ENCODE data around the gene AGO1.

The AGO1 gene

DNA sequence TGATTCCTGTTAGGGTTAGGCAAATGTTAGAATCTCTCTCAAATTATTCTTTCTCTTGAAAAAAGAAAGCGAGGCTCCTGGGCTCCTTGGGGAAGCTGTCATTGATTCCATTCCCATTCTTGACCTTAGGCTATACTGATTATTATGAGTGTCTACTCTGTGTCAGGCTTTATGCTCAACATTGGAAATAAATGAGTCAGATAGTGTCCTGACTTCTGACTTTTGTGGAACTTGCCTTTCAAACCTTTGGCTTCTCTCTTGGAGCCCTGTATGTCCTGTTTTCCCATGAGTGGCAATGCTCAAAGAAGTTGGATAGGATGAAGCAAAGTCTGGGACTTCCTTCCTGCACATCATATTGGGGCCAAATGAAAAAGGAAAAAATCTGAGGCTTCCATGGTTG, 11.6 kb downstream of the AGO1 start:
- no peak overlapping the region for H3K4me3 ChIP-seq (ENCODE audit: low read length)
- DNase-seq (ENCODE audit: low read depth, low spot score) = no peak

DNA sequence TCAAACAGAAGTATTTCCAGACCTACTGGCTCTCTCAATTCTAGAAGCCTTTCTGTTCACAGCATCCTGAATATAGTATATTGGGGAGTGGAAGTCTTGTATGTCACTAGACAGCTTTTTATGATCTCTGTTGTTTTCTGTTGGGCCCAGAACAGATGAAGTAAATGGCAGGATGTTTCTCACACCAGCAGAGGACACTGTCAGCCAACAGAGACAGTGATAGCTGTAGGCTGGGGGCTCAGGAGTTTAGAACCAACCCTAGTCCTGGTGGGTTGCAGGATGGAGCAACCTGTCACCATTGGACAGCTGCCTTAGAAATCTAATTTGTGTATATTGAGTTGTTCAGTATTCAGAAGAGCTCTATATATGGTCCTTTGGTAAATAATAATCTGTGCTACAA, 16.9 kb downstream of the AGO1 start:
- no peak overlapping the region for H3K4me3 ChIP-seq (ENCODE audit: low read length)
- DNase-seq (ENCODE audit: low read depth, low spot score) = no peak

DNA sequence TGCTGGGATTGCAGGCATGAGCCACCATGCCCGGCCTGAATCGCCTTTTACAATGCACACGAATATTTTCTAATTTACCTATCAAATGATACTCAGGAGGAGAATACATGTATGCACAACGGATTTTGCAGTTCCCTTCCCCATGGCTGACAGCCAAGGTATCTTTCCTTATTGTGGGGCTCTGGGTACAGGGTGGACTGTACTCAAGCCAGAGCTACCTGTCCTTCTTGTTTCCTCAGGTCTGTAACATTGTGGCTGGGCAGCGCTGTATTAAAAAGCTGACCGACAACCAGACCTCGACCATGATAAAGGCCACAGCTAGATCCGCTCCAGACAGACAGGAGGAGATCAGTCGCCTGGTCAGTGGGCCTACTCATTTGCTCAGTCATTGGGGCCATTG, 18.2 kb downstream of the AGO1 start:
- no peak overlapping the region for H3K4me3 ChIP-seq (ENCODE audit: low read length)
- DNase-seq (ENCODE audit: low read depth, low spot score) = no peak

DNA sequence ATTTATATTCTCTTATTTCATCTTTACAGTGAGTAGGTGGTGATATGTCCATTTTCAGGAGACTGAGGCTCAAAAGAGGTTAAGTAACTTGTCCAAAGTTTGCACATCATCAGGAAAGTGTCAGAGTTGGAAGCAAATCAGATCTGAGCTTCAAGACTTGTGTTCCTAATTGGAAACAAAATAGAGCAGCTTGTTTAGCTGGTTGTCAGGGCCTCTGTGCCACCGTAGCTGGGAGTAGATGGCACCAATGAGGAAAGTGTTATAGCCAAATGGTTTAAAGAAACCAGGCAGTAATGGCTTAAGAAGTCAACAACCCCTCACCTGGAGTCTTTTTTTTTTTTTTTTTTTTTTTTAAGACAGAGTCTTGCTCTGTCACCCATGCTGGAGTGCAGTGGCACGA, 19.7 kb downstream of the AGO1 start:
- no peak for DNase-seq (ENCODE audit: low read depth, low spot score)
- H3K4me3 ChIP-seq (ENCODE audit: low read length) = no peak overlapping the region

DNA sequence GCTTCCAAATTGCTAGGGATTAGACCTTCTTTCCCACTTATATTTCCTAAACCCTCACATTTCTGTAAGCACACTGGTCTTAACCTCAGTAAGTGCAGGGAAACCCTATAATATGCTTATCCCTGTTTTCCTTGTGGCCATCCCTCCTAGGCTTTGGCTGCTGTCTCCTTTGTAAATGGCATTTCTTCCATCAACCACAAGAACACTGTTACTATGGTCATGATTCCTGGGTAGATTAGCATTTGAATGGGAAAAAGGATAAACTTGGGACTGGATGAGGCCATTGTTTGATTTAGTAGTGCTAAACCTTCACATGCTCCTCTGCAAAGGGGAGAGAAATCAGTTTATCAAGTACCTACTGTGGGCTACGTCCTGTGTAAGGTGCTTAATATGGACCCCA, 31.7 kb downstream of the AGO1 start:
- H3K4me3 ChIP-seq (ENCODE audit: low read length) = no peak overlapping the region
- DNase-seq (ENCODE audit: low read depth, low spot score) = no peak

DNA sequence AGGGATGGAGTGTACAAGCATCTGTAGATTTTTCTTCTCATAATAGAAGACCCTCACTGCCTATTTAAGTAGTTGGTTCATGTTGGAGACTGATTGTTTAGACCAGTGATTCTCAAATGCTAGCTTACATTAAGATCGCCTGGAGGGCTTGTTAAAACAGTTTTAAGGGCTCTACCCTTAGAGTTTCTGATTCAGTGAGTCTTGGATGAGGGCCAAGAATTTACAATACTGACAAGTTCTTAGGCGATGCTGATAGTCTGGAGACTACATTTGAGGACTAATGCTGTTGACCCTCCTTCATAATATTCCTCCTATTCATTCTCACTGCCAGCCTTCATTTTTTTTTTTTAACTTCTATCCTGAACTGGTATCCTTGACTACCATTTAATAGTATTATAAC, 32.7 kb downstream of the AGO1 start:
- DNase-seq (ENCODE audit: low read depth, low spot score) = no peak
- H3K4me3 ChIP-seq (ENCODE audit: low read length) = no peak overlapping the region

DNA sequence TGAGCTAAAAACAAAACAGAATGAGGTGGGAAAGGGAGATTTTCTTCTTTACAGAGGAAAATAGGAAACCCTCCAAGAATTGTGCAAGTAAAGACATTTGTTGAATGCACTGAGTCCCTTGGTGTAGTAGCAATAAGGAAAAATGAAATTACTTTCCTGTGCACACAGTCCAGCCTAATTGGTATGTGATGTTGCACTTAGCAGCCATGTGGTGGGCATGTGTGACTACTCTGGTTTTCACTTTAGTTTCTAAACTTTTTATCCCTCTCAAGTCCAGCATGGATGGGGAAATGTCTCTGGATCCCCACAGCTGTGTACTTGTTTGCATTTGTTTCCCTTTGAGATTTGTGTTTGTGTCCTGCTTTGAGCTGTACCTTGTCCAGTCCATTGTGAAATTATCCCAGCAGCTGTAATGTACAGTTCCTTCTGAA, 40.8 kb downstream of the AGO1 start:
- DNase-seq (ENCODE audit: low read depth, low spot score) = no peak
- H3K4me3 ChIP-seq (ENCODE audit: low read length) = no peak overlapping the region

DNA sequence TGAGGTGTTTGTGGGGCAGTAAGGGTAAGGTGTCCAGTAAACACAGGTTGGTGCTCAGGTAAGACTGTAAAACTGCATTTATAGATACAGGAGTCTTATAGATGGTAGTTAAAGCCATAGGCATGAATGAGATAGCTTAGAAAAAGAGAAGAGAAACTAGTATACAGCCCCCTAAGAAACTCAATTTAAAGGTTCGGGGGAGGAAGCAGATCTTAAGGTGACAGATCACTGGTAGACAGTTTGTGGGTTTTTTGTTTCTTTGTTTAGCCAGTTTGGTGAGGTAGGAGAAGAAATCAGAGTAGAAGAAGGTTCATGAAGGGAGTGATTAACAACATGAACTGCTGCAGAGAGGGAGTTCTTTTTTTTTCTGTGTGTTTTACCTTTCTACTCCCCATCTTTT, 41.8 kb downstream of the AGO1 start:
- H3K4me3 ChIP-seq (ENCODE audit: low read length) = no peak overlapping the region
- peak; percentile 23 for DNase-seq (ENCODE audit: low read depth, low spot score)

DNA sequence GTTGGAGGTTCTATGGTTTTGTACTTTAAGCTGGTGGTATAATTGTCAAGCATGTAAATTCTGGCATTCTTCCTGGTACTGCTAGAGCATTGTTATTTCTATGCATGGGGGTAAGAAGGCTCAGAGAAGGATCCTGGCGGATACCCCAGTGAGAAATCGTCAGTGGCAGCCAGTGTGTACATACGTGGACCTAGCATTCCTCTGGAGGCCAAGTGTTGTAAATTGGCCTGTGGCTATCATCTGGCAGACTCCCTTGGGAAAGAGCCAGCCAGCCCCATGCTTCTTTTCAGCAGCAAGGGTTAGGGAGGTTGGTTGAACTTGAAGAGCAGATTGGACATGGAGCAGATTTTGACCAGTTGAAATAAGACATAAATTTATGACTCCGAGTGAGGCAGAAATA, 42.7 kb downstream of the AGO1 start:
- no peak overlapping the region for H3K4me3 ChIP-seq (ENCODE audit: low read length)
- no peak for DNase-seq (ENCODE audit: low read depth, low spot score)

DNA sequence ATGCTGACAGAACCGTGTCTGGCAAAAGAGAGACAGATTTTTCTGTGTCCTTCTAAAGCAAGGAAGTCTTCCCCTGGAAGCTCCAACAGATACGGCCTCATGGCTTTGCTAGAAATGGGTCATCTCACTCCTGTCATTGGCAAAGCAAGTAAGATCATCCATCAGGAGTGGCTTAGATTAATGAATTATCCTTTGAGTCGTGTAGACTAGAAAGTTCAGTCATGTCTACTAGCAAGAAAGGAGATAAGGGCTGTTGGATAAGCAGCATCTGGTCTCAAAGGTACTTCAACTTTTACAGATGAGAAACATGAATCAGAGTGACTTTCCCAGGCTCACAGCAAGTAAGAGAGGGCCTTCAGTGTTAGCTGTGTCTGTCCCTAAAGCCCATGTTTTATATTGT, 44.5 kb downstream of the AGO1 start:
- H3K4me3 ChIP-seq (ENCODE audit: low read length) = no peak overlapping the region
- no peak for DNase-seq (ENCODE audit: low read depth, low spot score)

DNA sequence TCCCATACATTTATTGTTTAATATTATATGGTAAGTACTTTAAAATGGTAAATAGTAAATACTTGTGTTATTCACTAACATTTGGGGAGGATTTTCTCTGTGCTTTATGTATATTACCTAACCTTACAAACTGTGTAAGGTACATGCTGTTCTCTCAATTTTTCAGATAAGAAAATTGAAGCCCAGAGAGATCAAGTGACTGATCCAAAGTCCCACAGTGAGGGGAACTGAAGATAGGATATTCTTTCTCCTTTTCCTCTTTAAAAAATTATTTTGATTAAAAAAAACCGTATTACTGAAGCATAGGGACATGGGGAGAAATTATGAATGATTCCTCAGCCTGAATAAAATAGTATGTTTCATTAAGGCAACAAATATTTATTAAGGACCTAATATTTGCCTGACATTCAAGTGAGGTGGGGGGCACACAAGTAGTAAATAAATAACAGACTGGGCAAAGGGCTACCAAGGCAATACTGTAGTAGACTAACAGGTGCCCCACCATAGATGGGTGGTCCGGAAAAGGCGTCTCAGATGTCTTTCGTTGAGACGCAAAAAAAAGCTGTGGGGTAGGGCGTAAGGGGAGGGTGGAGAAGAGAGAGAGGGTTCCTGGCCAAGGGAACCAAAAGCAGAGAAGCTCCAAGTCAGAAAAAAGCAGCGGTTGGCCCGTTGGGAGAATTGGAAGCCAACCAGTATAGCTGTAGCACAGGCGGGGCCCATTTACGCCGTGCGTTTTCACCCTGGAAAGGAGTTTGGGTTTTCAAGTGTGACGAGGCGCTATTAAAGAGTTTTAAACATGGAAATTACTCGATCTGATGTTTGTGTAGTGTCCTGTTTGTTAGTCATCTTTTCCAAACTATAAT, 47.0 kb downstream of the AGO1 start:
- peak; percentile 28 for DNase-seq (ENCODE audit: low read depth, low spot score)
- peak overlapping the region; percentile 92 for H3K4me3 ChIP-seq (ENCODE audit: low read length)

DNA sequence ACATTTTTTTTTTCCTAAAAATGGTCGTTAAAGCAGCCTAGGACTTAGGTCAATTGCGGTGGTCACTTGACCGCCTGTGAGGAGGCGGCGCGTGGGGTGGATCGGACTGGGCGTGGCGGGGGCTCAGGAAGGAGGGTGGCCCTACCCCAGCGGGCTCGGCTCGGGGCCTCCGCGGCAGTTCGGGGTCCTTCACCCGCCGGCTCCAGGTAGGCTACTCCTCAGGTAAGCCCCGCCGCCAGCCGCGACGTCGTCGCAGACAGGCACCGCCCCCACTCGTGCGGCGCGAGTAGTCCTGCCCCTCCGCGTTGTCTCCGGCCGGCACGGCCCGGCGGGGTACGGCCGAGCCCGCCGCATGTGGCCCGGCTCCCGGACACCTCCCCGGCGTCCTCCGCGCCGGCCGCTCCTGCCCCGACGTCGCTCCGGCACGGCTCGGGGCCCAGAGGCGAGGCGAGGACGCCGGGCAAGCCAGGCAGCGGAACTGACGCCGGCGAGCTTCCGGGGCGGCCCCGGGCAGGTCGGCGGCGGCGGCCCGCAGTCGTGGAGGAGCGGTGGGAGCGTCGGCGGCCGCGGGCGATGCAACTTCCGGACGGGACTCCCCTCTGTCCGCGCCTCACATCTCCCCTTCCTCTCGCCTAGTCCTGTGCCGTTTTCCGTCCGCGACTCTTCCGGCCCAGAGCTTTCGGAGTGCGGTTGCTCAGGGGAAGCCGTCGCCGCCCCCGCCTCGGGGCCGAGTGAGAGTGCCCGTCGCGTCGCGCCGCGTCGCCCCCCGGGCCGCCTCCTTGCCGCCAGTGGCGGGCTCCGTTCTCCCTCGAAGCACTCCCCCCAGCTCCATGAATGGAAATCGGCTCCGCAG, 47.8 kb downstream of the AGO1 start, which contains the start of gene AGO3:
TSS of gene AGO3 (plus strand) at position 513 of the 853 bp plus-strand sequence. CDS start at position 835, 322 bp downstream.
- peak; percentile 81 for DNase-seq (ENCODE audit: low read depth, low spot score)
- peak within 1 kb of the TSS; percentile 92 for H3K4me3 ChIP-seq (ENCODE audit: low read length)

DNA sequence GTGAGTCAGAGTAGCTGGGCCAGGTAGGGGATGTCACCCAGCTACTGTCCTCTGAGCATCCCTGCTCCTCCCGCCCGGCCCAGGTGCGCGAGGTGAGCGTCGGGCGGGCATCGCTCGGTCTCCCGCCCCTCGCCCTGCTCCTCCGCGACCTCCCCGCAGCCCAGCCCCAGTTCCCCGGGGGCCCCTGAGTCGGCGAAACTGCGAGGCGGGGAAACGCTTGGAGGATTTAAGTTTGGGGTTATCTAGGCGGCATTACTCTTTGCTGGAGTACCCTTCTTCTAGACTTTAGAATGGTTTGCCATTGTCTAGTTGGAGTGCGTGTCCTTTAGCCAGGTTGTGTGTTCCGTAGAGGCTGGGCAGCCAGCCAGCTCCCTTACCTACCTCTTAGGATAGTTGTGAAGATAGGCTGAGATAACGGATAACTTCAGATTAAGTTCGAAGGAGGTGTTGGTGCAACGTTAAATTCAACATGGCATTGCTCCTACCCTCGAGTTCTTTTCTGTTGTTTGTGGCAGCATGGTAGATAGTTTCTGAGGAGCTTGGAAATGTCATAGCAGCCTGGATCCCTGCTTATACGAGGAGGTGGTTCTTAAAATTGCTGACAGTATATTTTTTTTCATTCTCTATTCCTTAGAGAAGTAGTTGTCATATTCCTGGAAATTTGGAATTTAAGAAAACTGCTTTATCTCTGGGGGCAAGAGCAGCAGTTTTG, 48.6 kb downstream of the AGO1 start:
- peak overlapping the region; percentile 92 for H3K4me3 ChIP-seq (ENCODE audit: low read length)
- peak; percentile 17 for DNase-seq (ENCODE audit: low read depth, low spot score)

DNA sequence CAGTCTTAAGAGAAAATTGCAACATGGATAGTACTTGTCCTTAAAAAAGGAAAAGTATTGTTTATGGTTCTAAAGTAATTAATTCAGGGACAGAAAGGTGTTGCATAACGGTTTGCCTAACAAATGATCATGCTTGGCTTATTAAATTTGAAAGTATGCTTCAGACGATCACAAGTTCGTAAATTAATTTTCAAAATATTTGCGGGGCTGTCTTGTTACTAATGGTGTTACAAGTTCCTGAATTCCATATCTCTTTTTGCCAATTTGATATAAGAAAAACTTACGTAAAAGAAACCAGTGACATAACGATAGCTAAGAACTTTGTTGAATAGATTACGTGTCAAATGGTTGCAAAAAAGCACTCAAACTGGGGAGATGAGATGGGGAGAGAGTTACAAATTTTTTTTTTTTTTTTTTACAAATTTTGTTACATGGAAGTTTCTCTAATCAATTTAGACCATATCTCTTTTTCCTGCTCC, 49.2 kb downstream of the AGO1 start:
- DNase-seq (ENCODE audit: low read depth, low spot score) = no peak
- H3K4me3 ChIP-seq (ENCODE audit: low read length) = peak overlapping the region; percentile 92

DNA sequence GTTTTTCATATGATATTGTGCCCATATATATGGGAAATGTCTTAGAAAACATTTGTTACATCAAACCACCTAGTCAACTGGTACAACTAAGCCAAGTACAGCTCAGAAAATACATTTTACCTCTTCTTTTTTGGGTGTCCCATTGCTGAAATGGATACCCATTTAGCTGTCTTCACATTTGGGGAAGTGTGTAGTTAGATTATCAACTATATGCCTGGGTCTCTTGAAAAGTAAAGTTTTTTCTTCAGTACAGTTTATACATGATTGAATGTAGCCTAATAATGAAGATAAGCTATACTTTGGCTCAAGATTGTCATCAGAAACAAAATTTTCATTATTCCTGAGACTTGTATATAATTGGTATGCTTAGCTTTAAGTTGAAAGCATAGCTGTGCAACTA, 49.9 kb downstream of the AGO1 start:
- no peak overlapping the region for H3K4me3 ChIP-seq (ENCODE audit: low read length)
- no peak for DNase-seq (ENCODE audit: low read depth, low spot score)

DNA sequence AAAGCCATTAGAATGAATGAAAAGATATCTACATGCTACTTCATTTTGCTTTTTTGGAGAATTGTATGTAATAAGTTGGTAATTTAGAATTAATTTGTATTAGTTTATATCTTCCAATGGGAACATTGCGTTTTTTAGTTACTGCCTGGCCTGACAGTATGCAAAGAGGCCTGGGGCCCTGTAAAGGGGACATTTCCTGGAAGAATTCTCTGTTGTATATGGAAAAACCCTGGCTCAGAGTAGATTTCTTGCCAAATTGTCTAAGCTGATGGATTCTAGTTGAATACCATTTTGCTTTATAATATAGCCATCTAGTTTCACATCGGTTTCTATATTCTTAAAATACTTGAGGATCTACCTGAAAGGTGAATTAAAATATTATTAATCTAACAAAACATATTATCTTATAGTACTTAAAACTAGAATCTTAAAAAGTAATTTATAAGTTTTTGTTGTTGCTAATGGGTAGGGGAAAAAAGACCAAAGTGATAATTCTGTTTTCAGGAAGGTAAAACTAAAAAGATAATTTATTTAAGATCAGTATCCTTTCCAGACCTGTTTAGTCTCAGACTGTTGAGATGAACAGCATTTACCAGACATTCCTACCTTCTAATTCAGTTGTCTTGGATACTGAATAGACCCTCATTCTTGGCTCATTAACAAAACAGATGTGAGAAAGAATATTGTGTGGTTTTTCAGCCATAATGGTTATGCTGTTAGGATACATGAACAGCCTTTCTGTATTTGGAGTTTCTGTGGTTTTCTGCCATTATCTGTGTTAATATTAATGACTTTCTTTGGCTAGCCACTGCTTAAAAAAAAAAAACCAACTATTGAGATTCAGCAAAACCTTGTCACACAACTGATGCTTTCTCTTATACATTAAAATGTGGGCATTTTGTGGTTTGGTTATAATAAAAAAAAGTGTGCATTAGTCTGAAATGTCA, 52.7 kb downstream of the AGO1 start:
- DNase-seq (ENCODE audit: low read depth, low spot score) = no peak
- H3K4me3 ChIP-seq (ENCODE audit: low read length) = no peak overlapping the region

DNA sequence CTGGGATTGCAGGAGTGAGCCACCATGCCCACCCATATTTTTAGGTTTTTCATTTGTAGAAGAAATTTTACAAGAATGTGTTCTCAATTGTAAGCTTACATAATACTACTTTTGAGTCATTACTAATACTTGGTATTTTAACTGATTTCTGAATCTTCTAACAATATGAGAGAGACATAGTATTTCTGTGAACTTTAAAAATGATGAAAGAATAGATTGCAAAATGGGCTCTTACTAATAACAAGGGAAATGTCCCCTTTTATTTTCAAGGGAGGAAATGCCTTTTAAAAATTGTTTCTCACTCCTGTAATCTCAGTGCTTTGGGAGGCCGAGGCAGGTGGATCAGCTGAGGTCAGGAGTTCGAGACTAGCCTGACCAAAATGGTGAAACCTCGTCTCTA, 53.8 kb downstream of the AGO1 start:
- H3K4me3 ChIP-seq (ENCODE audit: low read length) = no peak overlapping the region
- DNase-seq (ENCODE audit: low read depth, low spot score) = no peak

DNA sequence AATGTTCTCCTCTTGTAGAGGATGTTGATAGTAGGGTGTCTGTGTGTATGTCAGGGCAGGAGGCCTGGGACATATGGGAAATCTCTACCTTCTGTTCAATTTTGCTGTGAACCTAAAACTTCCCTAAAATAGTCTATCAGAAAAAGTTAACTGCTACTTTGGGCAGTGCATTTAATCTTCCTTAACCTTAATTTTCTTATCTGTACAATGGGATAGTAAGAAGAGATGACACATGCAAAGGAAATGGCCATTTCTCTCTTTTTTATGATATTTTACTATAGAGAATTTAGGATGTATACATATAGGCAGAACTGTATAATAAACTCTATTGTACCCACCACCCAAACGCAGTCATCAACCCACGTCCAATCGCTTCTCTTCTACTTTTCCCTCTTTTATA, 56.5 kb downstream of the AGO1 start:
- no peak overlapping the region for H3K4me3 ChIP-seq (ENCODE audit: low read length)
- DNase-seq (ENCODE audit: low read depth, low spot score) = no peak

Data from Jurkat, Clone E6-1 (cell line).